Midbrain (tissue), 1 donor: ENCODE measurements around the gene NAGLU.
"Not testable (repeated sequence)": the region's sequence is repeated elsewhere in the genome, so short reads cannot be mapped to it uniquely, and the experiment has no call there.

Experiments used
- DNase-seq: peaks from one replicate; lab custom pipeline; 2025; lab: John Stamatoyannopoulos, UW

Gene NAGLU

DNA sequence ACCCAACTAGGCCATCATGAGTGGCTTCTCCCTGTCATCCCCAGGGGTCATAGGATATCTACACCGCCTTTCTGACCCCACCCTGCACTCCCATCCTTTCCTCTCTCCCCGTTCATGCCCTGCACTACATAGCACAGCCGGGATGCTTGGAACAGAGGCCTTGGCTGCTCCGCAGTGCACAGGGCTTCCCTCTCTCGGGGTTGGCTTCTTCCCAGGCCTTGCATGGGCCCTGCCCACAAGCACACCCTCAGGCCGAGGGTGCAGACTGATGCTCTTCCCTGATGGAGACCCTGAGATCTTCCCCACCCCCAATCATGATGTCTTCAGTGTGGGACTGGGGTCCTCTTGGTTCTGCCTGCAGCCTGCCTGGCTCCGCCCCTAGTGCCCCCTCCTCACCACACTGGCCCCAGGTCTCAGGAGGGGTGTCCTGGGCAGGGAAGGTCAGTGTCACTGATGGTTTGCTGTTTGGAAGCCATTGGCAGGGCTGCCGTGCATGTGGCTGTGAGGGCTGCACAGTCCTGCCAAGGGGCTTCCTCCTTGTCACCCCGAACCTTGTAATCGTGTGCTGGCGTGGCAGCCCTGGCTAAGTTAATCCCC, 14.3 kb upstream of the NAGLU start:
- no peak for DNase-seq

DNA sequence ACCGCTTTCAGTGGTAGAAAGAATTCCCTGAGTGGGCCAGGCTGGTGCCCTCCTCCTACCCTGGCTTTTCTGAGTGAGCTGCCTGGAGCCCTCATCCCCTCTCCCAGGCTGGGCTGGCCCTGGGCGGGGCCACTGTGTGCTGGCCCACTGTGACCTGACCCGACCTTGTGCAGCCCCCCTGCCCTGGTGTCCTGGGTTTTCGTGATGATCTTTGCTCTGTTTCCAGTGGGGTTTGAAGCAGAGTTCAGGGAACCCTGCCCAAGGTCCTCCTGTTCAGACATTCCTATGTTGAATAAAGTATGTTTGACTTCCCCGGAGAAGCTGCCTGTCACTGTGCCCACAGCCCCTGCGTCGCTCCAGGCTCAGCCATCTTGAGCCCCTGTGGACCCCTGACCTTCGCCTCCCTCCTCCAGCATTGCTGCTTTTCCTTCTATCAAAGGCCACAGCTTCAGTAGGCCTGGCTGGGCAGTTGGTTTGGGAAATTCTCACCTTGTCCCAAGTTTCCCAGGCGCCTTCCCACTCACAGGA, 13.7 kb upstream of the NAGLU start:
- no peak for DNase-seq

DNA sequence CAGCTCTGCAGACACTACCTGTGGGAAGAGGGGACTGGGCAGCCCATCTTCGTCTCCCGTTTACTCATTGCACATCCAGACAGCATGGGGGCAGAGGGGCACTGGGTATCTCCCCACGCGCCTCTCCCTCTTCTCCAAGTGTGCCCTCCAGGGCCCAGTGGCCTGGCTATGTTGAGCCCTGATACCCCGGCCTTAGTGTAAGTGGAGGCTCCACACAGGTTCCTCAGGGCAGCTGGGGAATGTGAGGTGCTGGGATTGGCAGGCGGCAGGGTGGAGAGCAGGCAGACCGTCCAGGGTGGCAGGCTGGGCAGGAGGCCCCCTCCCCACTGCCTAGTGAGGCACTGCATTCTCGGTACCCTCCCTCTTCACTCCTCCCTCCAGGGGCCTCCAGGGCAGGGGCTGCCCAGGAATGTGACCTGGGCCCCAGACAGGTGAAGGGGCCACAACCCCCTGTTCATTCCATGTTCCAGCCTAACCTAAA, 13.2 kb upstream of the NAGLU start:
- no peak for DNase-seq

DNA sequence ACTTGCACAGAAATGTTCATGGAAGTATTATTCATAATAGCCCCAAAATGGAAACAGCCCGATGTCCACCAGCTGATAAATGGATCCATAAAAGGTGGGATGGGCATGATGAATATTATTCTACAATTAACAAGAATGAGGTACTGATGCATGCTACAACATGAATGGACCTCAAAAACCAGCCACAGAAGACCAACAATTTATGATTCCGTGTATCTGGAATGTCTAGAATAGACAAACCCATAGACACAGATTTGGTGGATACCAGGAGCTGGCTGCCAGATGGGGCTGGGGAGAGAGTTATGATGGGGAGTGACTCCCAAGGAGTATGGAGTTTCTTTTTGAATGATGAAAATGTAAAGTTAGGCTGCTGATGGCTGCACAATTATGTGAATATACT, 10.8 kb upstream of the NAGLU start:
- no peak for DNase-seq

DNA sequence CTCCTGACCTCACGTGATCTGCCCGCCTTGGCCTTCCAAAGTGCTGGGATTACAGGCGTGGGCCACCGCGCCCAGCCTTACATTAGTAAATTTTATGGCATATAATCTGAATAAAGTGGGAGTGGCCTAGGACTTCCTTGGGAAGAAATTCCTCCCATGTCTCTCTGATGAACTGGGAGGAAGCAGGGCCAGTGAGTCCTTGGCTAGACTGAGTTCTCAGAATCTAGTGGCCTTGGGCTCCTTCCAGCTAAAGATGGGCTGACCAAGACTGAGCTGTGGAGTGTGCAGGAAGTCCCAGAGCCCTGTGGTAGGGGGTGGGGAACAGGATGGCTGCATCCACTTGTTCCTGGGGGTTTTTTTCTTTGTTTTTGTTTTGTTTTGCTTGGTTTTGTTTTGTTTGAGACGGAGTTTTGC, 10.0 kb upstream of the NAGLU start:
- no peak for DNase-seq

DNA sequence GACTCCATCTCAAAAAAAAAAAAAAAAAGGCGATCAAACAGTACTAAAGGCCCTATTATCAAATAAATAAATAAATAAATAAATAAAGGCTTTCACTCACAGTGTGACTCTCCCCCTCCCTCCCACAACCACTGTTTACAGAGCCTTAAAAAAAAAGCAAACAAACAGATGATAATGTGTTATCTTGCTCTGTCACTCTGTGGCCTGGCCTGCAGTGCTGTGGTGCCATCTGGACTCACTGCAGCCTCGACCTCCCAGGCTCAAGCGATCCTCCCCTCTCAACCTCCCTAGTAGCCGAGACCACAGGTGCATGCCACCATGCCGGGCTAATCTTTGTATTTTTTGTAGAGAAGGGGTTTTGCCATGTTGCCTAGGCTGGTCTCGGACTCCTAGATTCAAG, 8.1 kb upstream of the NAGLU start:
- no peak for DNase-seq

DNA sequence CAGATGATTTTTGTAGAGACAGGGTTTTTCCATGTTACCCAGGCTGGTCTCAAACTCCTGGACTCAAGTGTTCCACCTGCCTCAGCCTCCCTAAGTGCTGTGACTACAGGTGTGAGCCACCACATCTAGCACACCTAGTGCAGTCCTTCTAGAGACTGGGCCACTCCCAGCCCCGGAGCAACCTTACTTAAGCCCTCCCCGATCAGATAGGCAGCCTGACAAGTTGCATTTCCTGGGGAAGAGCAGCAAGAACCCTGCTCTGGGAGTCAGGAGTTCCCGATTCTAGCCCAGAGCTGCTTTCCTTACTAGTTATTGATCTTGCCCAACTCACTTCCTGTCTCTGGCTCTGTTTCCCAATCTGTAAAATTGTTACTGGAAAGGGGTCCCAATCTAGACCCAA, 7.0 kb upstream of the NAGLU start:
- DNase-seq = no peak

DNA sequence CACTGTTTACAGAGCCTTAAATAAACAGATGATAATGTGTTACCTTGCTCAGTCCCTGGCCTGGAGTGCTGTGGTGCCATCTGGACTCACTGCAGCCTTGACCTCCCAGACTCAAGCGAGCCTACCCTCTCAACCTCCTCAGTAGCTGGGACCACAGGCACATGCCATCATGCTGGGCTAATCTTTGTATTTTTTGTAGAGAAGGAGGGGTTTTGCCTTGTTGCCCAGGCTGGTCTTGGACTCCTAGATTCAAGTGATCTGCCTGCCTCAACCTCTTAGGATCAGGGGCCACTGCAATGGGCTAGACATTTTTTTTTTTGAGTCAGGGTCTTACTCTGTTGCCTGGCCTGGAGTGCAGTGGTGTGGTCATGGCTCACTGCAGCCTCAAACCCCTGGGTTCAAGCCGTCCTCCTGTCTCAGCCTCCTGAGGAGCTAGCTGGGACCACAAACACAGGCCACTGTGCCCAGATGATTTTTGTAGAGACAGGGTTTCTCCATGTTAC, 5.0 kb upstream of the NAGLU start:
- no peak for DNase-seq

DNA sequence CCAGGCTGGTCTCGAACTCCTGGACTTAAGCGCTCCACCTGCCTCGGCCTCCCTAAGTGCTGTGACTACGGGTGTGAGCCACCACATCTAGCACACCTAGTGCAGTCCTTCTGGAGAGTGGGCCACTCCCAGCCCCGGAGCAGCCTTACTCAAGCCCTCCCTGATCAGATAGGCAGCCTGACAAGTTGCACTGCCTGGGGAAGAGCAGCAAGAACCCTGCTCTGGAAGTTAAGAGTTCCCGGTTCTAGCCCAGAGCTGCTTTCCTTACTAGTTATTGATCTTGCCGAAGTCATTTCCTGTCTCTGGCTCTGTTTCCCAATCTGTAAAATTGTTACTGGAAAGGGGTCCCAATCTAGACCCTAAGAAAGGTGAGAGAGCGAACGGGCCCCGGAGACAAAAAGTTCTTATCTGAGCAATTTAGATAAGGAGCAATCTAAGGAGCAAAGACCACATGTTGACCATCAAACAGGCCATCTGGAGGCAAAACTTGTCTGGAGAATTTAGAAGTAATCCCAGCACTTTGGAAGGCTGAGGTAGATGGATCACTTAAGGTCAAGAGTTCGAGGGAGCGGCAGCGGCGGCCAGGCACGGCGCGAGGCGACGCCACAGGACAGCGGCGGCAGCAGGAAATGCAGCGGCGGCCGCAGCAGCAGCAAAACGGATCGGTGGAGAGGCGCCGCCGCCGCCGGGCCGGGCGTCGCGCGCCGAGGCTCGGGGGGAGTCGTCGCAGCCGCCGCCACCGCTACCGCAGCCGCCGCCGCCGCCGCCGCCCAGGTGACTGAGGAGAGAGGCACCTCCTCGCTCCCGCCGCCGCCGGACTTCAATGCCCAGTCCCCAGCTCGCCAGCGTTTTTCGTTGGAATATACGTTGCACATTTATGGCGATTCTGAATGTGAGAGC, 4.3 kb upstream of the NAGLU start:
- DNase-seq = peak; percentile 56

DNA sequence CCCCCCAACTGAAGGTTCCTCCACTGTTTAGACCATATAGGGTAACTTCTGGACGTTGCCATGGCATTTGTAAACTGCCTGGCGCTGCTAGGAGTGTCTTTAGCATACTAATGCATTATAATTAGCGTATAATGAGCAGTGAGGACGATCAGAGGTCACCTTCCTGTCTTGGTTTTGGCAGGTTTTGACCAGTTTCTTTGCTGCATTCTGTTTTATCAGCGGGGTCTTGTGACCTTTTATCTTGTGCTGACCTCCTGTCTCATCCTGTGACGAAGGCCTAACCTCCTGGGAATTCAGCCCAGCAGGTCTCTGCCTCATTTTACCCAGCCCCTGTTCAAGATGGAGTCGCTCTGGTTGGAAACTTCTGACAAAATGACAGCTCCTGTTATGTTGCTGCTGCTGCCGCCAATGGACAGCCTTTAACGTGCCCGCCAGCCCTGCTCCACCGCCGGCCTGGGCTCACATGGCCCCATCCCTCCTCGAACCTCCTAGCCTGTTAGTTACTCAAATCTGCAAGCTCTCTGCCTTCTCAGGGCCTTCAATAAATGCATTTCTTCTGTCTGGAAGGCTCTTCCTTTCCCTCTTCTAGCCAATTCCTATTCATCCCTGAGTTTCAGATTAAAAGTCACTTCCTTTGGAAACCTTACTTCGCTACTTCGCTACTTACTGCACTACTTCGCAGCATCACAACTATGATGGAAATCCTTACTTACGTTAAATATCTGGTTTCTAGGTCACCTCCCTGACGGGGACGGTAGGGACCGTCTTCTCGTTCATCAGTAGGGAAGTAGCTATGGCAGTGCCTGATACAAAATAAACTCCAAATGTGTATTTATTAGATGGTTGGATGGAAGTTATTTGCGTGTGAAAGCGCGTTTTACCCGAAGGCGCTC, 640 bp upstream of the NAGLU start:
- DNase-seq = no peak

DNA sequence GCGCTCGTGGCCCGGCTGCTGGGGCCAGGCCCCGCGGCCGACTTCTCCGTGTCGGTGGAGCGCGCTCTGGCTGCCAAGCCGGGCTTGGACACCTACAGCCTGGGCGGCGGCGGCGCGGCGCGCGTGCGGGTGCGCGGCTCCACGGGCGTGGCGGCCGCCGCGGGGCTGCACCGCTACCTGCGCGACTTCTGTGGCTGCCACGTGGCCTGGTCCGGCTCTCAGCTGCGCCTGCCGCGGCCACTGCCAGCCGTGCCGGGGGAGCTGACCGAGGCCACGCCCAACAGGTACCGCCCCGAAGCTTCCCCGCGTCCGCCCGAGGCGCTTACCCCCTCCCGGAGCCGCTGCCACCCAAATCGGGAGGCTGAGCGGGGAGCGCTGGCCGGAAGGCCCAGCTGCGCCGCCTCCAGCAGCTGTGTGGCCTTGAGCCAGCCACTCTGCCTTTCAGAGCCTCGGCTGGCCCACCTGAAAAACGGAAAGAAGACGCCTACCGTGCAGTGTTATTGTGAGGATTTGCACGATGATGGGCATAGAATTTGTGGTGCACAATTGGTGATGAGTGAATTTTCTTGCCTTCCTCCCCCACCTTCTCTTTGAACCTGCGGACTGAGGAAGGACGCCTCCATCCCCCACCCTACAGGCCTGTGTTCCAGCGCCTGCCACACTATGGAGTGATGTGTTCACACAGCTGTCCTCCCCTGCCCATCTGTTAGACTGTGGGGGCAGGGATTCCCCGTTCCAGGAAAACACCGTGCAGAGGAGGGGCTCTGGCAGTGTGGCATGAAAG, 523 bp downstream of the NAGLU start:
- DNase-seq = peak; percentile 65

DNA sequence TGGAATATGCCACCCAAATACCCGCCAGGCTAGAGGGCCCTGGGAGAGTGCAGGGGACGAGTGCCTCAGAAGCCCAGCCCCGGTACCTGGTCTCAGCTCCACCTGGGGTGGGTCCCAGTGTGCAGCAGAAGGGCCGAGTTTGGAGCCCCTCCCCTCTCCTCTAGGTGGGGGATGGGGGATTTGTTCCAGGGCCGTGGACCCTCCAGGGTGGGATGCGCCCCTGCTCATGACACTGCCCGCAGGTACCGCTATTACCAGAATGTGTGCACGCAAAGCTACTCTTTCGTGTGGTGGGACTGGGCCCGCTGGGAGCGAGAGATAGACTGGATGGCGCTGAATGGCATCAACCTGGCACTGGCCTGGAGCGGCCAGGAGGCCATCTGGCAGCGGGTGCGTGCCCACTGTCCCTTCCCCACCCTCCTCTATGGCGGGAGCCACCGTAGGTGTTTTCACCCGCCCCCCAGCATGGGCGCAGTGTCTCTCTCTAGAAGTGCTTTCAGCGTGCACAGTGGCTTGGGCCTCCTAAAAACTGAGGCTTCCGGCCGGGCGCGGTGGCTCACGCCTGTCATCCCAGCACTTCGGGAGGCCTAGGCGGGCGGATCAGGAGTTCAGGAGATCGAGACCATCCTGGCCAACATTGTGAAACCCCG, 1.2 kb downstream of the NAGLU start:
- no peak for DNase-seq

DNA sequence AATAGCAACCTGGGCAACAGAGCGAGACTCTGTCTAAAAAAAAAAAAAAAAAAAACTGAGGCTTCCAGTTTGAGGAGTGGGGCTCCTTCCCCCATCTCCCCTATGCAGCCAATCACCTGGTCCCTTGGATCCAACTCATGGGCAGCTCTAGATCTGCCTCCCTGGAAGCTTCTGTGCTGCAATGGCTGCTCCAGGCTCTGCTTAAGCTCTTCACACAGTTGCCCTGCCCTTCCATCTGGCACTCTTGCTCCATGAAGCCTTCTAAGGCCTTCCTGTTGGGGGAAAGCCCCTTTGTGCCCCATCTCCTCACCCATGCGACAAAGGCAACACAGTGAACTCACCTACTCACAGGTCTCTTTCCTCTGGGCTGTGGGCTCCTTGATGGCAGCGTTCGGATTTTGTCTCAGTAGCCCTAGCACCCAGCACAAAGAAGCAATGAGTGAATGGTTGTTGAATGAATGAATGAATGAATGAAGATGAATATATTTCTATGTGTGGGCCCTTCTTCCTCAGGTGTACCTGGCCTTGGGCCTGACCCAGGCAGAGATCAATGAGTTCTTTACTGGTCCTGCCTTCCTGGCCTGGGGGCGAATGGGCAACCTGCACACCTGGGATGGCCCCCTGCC, 1.9 kb downstream of the NAGLU start:
- DNase-seq = no peak

DNA sequence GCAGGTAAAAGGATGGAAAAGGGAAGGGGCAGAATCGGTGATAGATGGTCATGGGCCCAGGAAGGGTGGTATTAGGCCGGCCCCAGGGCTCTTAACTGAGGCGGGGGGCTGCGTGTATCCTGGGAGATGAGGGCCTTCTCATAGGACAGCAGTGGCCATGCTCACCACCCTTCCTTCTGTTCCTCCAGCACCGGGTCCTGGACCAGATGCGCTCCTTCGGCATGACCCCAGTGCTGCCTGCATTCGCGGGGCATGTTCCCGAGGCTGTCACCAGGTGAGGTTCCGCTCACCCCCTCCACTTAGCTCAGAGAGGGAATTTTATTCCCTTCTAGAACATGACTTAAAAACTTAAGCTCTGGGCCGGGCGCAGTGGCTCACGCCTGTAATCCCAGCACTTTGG, 2.4 kb downstream of the NAGLU start:
- no peak for DNase-seq

DNA sequence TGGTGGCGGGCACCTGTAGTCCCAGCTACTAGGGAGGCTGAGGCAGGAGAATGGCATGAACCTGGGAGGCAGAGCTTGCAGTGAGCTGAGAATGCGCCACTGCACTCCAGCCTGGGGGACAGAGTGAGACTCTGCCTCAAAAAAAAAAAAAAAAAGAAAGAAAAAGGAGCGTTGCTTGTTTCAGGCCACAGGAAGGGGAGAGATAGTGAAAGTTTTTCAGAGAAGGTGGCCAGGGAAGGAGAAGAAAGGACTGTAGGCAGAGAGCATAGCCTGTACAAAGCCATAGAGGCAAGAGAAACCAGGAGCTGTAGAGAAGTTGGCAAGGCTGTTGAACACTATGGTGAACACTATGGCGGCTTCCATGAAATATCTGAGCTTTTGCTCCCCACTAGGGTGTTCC, 4.5 kb downstream of the NAGLU start:
- not testable (repeated sequence) for DNase-seq

DNA sequence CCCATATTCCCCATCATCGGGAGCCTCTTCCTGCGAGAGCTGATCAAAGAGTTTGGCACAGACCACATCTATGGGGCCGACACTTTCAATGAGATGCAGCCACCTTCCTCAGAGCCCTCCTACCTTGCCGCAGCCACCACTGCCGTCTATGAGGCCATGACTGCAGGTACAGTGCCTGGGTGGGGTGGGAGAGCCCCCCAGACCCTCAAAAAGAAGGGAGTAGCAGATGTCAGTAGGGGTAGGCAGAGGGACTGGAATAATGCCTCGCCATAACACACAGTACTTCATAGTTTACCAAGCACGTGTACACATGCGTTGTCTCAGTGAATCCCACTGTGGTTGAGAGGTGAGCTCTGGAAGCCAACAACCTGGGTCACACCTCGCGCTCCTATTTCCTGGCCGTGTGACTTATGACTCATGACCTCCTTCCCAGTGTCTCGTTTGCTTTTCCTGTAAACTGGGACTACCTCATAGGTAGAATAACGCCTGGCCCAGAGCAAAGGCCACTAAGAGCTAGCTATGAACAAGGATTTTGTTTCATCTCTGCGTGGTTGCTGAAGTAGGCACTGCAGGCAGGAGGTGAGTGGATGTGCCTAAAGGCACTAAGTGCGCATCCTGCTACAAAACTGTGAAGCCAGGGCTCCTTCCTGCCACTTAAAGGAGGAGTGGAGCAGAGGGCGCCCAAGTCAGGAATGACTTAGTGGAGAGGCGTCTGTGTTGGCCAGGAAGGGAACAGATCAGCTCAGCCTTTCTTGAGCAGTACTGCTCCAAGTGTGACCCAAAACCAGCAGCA, 5.2 kb downstream of the NAGLU start:
- no peak for DNase-seq

DNA sequence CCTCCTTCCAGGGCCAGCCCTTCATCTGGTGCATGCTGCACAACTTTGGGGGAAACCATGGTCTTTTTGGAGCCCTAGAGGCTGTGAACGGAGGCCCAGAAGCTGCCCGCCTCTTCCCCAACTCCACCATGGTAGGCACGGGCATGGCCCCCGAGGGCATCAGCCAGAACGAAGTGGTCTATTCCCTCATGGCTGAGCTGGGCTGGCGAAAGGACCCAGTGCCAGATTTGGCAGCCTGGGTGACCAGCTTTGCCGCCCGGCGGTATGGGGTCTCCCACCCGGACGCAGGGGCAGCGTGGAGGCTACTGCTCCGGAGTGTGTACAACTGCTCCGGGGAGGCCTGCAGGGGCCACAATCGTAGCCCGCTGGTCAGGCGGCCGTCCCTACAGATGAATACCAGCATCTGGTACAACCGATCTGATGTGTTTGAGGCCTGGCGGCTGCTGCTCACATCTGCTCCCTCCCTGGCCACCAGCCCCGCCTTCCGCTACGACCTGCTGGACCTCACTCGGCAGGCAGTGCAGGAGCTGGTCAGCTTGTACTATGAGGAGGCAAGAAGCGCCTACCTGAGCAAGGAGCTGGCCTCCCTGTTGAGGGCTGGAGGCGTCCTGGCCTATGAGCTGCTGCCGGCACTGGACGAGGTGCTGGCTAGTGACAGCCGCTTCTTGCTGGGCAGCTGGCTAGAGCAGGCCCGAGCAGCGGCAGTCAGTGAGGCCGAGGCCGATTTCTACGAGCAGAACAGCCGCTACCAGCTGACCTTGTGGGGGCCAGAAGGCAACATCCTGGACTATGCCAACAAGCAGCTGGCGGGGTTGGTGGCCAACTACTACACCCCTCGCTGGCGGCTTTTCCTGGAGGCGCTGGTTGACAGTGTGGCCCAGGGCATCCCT, 7.4 kb downstream of the NAGLU start:
- no peak for DNase-seq

DNA sequence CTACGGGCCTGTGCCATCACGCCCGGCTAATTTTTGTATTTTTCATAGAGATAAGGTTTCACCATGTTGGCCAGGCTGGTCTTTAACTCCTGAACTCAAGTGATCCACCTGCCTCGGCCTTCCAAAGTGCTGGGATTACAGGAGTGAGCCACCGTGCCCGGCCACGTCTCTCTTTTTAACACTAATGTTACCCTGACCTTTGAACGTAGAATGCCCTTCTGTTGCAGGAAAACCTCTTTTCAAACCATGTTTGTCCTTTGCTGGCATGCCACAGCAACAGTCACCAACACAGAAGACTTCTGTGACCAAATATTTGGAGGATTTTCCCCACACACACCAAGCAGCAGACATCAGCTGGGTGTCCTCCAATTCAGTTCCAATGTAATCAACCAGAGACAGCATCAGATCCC, 8.8 kb downstream of the NAGLU start:
- DNase-seq = no peak
